Posterior vena cava (tissue), 2 donors: ENCODE results near the gene ASTN2. TPM values are rescaled to one million over a fixed set of nuclear protein-coding genes. Genes with fewer than 3 reads are reported as not detected.

ENCODE experiments used
- DNase-seq: peaks from one replicate; pipeline ENCODE4 v3.0.0-alpha.2; 2020; ENCODE audit warnings: low spot score
- intact Hi-C, 2 donors: fragments of 100-400 bp; cut with DNase I; formaldehyde crosslinking; loops; one replicate each; pipeline versions ENCODE4 v1.14.1 to v1.14.2; 2022 to 2023
- total RNA-seq, 2 donors: library from RNA; stranded (reverse); fragmentation: NEBNext Ultra II Directional; extraction: Animal tissue kit (Norgen Biotek cat#: 25700); gene quantifications; one replicate each; pipeline ENCODE4 v1.2.1, GENCODE V29; 2021
- donor health status: DM: yes; HTN: yes; CAD: no.
- donor health status: DM: yes; HTN: yes; CAD: no.

Gene ASTN2
- total RNA-seq, 2 donors from 2014 or later: 4.3 to 5.8 TPM

GRCh38 chr9:116572095-116572748 lies 842.6 kb downstream of the ASTN2 start:
- intact Hi-C loops: loop anchor here (1.0 to 10.0 kb wide), 4 partner anchors 417 to 980 kb away; partner anchors contain the start of gene PAPPA (in 1 of the 2)
- peak; percentile 96 for DNase-seq

GRCh38 chr9:116569111-116569510 lies 845.7 kb downstream of the ASTN2 start:
- intact Hi-C loops: no loop called here
- no peak for DNase-seq

GRCh38 chr9:116566677-116567488 lies 848.0 kb downstream of the ASTN2 start:
- DNase-seq: no peak
- intact Hi-C loops: no loop called here

- intact Hi-C loops: no loop called here
- no peak for DNase-seq
These were observed 848.9 kb downstream of the ASTN2 start for GRCh38 chr9:116565986-116566385.

GRCh38 chr9:116564266-116564793 lies 850.5 kb downstream of the ASTN2 start:
- intact Hi-C loops: loop anchor here in 1 of 2 donors (5.0 kb wide), 1 partner anchor 412 kb away; the partner anchor contains the start of gene PAPPA
- DNase-seq: no peak

- DNase-seq: no peak
- intact Hi-C loops: no loop called here
These were observed 855.9 kb downstream of the ASTN2 start for GRCh38 chr9:116558818-116559540.

- intact Hi-C loops: no loop called here
- DNase-seq: no peak
These were observed 856.8 kb downstream of the ASTN2 start for GRCh38 chr9:116558035-116558434.

GRCh38 chr9:116555556-116556155 lies 859.2 kb downstream of the ASTN2 start:
- intact Hi-C loops: no loop called here
- DNase-seq: no peak

- no peak for DNase-seq
- intact Hi-C loops: no loop called here
These were observed 859.7 kb downstream of the ASTN2 start for GRCh38 chr9:116555119-116555518.

- no peak for DNase-seq
- intact Hi-C loops: no loop called here
These were observed 864.0 kb downstream of the ASTN2 start for GRCh38 chr9:116550696-116551436.

- no peak for DNase-seq
- intact Hi-C loops: no loop called here
These were observed 864.8 kb downstream of the ASTN2 start for GRCh38 chr9:116549786-116550660.

- intact Hi-C loops: no loop called here
- DNase-seq: peak; percentile 95
These were observed 865.7 kb downstream of the ASTN2 start for GRCh38 chr9:116549061-116549664.

GRCh38 chr9:116547729-116548426 lies 867.0 kb downstream of the ASTN2 start:
- intact Hi-C loops: no loop called here
- DNase-seq: no peak

GRCh38 chr9:116546711-116547581 lies 867.9 kb downstream of the ASTN2 start:
- DNase-seq: no peak
- intact Hi-C loops: no loop called here

- DNase-seq: no peak
- intact Hi-C loops: no loop called here
These were observed 870.0 kb downstream of the ASTN2 start for GRCh38 chr9:116544896-116545295.
